Measurements from ENCODE around the gene EPHB1. TPM values are rescaled to one million over a fixed set of nuclear protein-coding genes. Genes with fewer than 3 reads are reported as not detected.

EPHB1 gene
- polyA plus RNA-seq, 3 donors, result 5.0 to 6.8 (median 6.2) TPM

- DNase-seq (ENCODE audit: low read depth in 3 of 3, low spot score in 2 of 3), result no peak
Observed at GRCh38 chr3:135141672-135142071, 346.6 kb downstream of the EPHB1 start.

GRCh38 chr3:135142530-135142929 lies 347.5 kb downstream of the EPHB1 start:
- no peak for DNase-seq (ENCODE audit: low read depth in 3 of 3, low spot score in 2 of 3)

- no peak for DNase-seq (ENCODE audit: low read depth in 3 of 3, low spot score in 2 of 3)
Observed at GRCh38 chr3:135143474-135143873, 348.4 kb downstream of the EPHB1 start.

- DNase-seq (ENCODE audit: low read depth in 3 of 3, low spot score in 2 of 3), result no peak
Observed at GRCh38 chr3:135145581-135145980, 350.5 kb downstream of the EPHB1 start.

DNA sequence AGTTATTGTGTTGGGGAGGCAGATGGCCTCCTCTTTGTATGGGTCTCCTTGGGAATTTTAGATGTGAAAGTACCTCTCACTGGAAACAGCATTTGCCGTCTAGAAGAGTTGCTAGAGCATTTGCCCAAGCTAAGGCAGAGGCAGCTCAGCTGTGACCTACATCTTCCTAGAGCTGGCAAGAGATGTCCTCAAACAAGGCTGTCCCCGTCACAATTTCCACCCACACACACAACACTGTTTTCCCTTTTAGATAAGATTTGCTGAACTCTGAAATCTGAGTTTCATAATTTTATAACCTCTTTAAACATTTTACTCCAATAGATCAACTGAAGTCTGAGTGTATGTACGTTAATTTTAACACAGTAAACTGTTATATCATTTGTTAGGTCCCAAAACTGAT lies 352.6 kb downstream of the EPHB1 start:
- DNase-seq (ENCODE audit: low read depth in 3 of 3, low spot score in 2 of 3), result no peak

DNA sequence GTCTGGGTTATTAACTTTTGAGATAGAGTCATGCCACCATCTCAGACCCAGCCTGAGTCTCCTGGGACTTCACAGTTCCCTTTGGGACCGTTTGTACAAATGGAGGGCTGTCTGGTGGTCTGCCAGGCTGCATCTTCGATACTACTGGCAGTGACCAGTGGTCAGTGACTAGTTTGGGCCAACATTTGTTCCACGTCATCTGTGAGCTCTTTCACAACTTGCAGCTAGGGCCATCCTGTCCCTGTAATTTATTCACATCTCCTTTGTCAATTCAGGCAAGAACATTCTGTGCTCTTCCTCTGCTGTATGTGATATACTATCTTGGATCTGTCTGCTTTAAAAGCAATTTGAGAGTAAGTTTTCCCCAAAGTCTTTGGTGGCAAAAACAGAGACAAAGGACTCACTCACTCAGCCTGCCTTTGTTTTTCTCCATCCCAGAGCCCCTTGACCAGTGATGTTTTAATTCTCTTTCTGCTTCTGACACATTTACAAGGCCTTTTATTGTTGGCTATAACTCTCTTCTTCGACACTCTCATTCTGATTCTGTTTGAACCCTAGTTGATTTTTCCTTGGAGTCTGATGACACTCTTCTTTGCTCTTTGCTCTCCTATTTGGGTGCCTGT lies 353.4 kb downstream of the EPHB1 start:
- no peak for DNase-seq (ENCODE audit: low read depth in 3 of 3, low spot score in 2 of 3)

- no peak for DNase-seq (ENCODE audit: low read depth in 3 of 3, low spot score in 2 of 3)
Observed at GRCh38 chr3:135149707-135150681, 354.9 kb downstream of the EPHB1 start.

DNA sequence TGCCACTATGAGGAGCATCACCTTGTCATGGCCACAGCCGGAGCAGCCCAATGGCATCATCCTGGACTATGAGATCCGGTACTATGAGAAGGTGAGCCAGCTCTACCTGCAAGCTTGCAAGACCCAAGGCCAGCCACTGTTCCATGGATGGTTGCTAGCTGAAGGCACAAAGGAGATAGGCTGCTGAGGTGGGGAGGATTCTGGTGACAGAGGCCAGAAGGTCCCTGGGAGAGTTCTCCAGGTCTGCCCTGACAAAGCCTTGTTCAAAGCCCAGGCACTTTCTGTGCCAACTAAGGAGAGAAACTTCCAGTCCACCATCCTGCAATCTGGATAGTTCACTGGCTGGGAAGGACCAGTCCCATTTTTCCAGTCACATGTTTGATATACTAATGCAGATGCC lies 359.1 kb downstream of the EPHB1 start:
- no peak for DNase-seq (ENCODE audit: low read depth in 3 of 3, low spot score in 2 of 3)

GRCh38 chr3:135155228-135155627 lies 360.2 kb downstream of the EPHB1 start:
- no peak for DNase-seq (ENCODE audit: low read depth in 3 of 3, low spot score in 2 of 3)

- DNase-seq (ENCODE audit: low read depth in 3 of 3, low spot score in 2 of 3), result no peak
Observed at GRCh38 chr3:135155791-135156190, 360.7 kb downstream of the EPHB1 start.

DNA sequence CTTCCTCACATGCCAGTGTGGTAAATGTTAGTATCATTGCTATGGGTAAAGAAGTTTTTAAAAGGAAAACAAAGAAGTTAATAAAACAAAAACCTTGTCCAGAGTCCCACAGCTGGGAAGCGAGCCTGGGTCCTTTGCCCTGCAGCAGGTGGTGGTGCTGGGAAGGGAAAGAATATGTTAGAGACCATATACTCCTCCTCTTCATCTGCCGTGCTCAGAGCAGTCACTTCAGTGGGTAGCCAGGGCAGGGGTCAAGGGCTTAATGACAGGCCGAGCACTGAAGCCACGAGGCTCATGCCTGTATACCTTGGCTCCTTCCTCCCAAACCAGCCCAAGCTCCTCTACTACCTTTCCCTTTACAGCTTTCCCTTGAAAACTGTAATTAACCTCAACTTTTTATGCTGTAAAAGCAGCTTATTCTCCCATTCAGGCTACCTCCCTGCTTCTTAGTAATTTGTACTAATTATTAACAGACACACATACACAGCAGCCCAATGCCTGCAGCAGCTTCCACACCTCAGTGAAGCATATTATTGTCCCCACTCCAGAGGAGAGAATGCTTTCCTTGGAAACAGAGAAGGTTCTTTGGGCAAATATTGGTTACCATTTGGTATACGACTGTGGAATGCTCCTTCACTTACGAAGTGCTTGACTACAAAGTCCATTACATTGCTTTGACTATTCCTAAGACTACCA lies 362.1 kb downstream of the EPHB1 start:
- DNase-seq (ENCODE audit: low read depth in 3 of 3, low spot score in 2 of 3), result no peak

- DNase-seq (ENCODE audit: low read depth in 3 of 3, low spot score in 2 of 3), result no peak
Observed at GRCh38 chr3:135158520-135158919, 363.5 kb downstream of the EPHB1 start.

- no peak for DNase-seq (ENCODE audit: low read depth in 3 of 3, low spot score in 2 of 3)
Observed at GRCh38 chr3:135159681-135160247, 364.7 kb downstream of the EPHB1 start.

- no peak for DNase-seq (ENCODE audit: low read depth in 3 of 3, low spot score in 2 of 3)
Observed at GRCh38 chr3:135161425-135161824, 366.4 kb downstream of the EPHB1 start.

DNA sequence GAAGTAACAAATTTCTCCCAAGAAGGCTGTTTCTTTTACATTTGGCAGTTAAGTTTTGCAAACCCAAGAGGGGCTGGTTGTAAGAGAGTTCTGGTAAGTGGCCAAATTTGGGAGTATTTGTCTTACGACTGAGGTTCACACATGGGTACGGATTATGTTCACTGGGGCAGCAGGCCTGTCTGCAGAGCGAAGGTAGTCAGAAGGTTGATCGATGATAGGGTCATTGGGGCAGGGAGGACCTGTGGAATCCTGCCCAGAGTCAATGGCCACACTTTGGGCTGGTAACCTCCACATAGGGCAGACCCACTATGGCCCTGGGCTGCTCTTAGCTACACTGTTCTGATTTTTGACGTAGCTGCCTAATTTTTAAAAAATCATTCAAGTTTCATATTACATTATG lies 368.6 kb downstream of the EPHB1 start:
- no peak for DNase-seq (ENCODE audit: low read depth in 3 of 3, low spot score in 2 of 3)

- no peak for DNase-seq (ENCODE audit: low read depth in 3 of 3, low spot score in 2 of 3)
Observed at GRCh38 chr3:135165260-135165659, 370.2 kb downstream of the EPHB1 start.

DNA sequence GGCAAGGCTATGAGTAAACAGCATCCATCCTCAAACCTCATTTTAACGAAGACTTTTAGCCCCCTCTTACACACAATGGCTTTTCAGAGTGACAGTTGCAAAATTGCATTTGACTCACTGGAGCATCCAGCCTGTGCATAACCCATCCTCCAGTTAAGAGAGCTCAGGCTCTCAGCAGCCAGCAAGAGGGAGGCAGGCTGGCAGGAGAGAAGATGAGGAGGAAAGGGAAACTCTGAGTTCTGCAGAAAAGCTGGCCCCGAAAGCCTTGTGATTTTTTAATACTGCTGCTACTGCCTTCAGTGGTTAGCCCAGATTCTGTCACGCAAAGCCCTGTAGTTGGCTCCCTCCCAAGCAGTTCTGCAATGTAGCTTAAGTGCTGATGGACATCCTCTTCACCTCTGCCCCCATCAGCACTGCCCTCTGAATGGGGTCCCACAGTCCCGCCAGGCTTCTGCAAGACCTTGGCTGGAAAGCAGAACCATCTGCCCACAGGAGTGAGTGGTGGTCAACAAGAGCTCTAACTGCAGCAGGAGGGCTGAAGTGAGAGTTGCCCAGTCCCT lies 371.3 kb downstream of the EPHB1 start:
- no peak for DNase-seq (ENCODE audit: low read depth in 3 of 3, low spot score in 2 of 3)

DNA sequence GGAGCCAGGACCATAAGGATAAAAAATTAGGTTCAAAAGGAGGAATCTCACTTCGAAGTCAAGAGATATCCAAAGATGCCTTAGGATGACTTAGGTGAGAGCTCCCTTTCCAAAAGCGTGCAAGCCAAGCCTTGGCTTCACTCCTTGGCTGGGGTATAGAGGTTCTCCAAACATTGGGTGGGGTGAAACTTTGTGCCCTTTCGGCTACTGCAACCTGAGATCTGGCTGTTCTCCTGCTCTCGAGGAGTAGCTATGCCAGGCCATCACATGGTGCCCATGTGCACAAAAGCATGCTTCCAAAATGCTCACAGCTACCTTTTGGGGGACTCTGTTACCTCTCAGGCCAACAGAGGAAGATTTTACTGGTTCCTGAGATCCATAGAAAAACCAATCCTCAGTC lies 373.8 kb downstream of the EPHB1 start:
- no peak for DNase-seq (ENCODE audit: low read depth in 3 of 3, low spot score in 2 of 3)

GRCh38 chr3:135169651-135170050 lies 374.6 kb downstream of the EPHB1 start:
- DNase-seq (ENCODE audit: low read depth in 3 of 3, low spot score in 2 of 3), result no peak

DNA sequence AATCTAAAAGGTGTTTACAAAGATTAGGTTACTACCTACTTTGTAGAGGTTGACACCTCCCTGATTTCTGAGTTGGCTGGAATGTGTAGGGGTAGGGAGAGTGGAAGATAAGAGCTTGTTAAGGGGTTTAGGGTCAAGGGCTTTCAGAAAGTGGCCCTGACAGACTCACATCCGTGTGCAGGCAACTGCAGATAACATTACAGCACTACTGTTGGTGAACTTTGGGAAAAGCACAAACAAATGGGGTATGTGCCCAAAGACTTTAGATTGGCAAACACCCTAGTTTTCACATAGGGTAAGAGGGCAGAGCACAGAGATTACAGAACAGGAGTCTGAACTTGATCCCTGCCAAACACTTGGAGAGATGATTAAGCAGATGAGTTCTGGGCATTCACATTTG lies 375.7 kb downstream of the EPHB1 start:
- no peak for DNase-seq (ENCODE audit: low read depth in 3 of 3, low spot score in 2 of 3)

Data from right renal cortex interstitium (tissue), 3 donors.